Body of pancreas (tissue), 4 donors: ENCODE results near the gene RPL3.

Experiments
- CTCF ChIP-seq, 7 experiments: fragments of 450-650 bp in 4 of 7; fragments of 200-600 bp in 3 of 7; sonication (generic) in 3 of 7; IDR thresholded peaks; one replicate each; pipeline ENCODE4 v1.5.1; 2016 to 2019; ENCODE audit warnings: antibody characterized with exemption in 7 of 7
- POLR2A ChIP-seq, 3 donors: fragments of 450-650 bp; IDR thresholded peaks; one replicate each; pipeline ENCODE4 v1.6.1; 2016; ENCODE audit warnings: antibody characterized with exemption in 3 of 3, mild to moderate bottlenecking in 2 of 3

GRCh38 chr22:39308614-39309363 is 10.6 kb downstream of the RPL3 start:
- TF ChIP-seq CTCF (IDR thresholded peaks at IDR 0.05), result no peak
- no peak for TF ChIP-seq POLR2A (IDR thresholded peaks at IDR 0.05)
